Natural killer cell (primary cell): ENCODE measurements around the gene TTC39B. TPM values are rescaled to one million over a fixed set of nuclear protein-coding genes. Genes with fewer than 3 reads are reported as not detected.

Experiments
- ATAC-seq, 3 donors: fragments of 150-1000 bp in 2 of 3; fragments of 200-7000 bp in 1 of 3; cut with Tn5 transposase; 1 replicate in 1 of 3; 2 replicates in 2 of 3; pipeline ENCODE4 v1.10.0; 2021; ENCODE audit warnings: mild to moderate bottlenecking in 2 of 3, moderate library complexity in 2 of 3
- DNase-seq, 2 donors: peaks; one replicate each; pipeline versions ENCODE4 v3.0.0 to v3.0.0-alpha.2; 2013 to 2021; ENCODE audit warnings: mixed read lengths in 1 of 2
- H3K27ac ChIP-seq: one replicate; pipeline ENCODE4 v1.5.1; 2013; ENCODE audit warnings: mild to moderate bottlenecking, low read length
- H3K27me3 ChIP-seq: one replicate; pipeline ENCODE4 v1.6.1; 2013; ENCODE audit warnings: low read length; ENCODE audit not compliant: control insufficient read depth, insufficient read depth
- H3K36me3 ChIP-seq: one replicate; pipeline ENCODE4 v1.6.1; 2013; ENCODE audit warnings: low read length; ENCODE audit not compliant: control insufficient read depth, insufficient read depth
- H3K4me1 ChIP-seq: one replicate; pipeline ENCODE4 v1.6.1; 2013; ENCODE audit warnings: low read length; ENCODE audit not compliant: control insufficient read depth, insufficient read depth
- H3K4me3 ChIP-seq: one replicate; pipeline ENCODE4 v1.5.1; 2013; ENCODE audit warnings: low read length
- H3K9me3 ChIP-seq: one replicate; pipeline ENCODE4 v1.6.1; 2013; ENCODE audit warnings: low read length; ENCODE audit not compliant: control insufficient read depth, insufficient read depth
- H3K27ac Mint-ChIP-seq, 2 donors: one replicate each; pipeline ENCODE4 v1.8.0; 2022; ENCODE audit warnings: mild to moderate bottlenecking in 2 of 2, mixed read lengths in 2 of 2, moderate library complexity in 1 of 2
- H3K27me3 Mint-ChIP-seq, 2 donors: one replicate each; pipeline ENCODE4 v1.8.0; 2022; ENCODE audit warnings: low read depth in 2 of 2, mixed read lengths in 2 of 2
- H3K36me3 Mint-ChIP-seq: one replicate; pipeline ENCODE4 v1.8.0; 2022; ENCODE audit warnings: mixed read lengths
- H3K4me1 Mint-ChIP-seq, 2 donors: one replicate each; pipeline ENCODE4 v1.8.0; 2022; ENCODE audit warnings: mixed read lengths in 2 of 2
- H3K4me3 Mint-ChIP-seq: one replicate; pipeline ENCODE4 v1.8.0; 2022; ENCODE audit warnings: mild to moderate bottlenecking, moderate library complexity, mixed read lengths
- H3K9me3 Mint-ChIP-seq, 2 donors: one replicate each; pipeline ENCODE4 v1.8.0; 2022; ENCODE audit warnings: mixed read lengths in 2 of 2
- WGBS: methylation state at CpG from one replicate; pipeline ENCODE4 v1.1.7; 2013; ENCODE audit warnings: missing lambda C conversion rate; ENCODE audit not compliant: insufficient coverage; 5-methylcytosine and 5-hydroxymethylcytosine counted together
- intact Hi-C: fragments of 100-400 bp; cut with micrococcal nuclease; formaldehyde crosslinking; loops from one replicate; pipeline ENCODE4 v1.14.2; 2022
- total RNA-seq, 4 donors: library from RNA; stranded (reverse); fragments of 120-200 nt in 1 of 4; gene quantifications; one replicate each; pipeline versions ENCODE4 v1.2.3 to v1.2.4, GENCODE V29; 2013 to 2022
- TF ChIP-seq, protein P1 (sequence below): fragments of 200-600 bp; IDR thresholded peaks from one replicate; pipeline ENCODE4 v1.8.0; 2022; ENCODE audit warnings: antibody characterized with exemption

Gene TTC39B
- total RNA-seq, 3 donors from 2014 or later (not counting 1 experiment from before 2014, with no cell fraction given): 51.2 to 65.1 (median 54.2) TPM

- ATAC-seq (no peak), DNase-seq (no peak)
- intact Hi-C loops: loop anchor here (2.0 kb wide), 1 partner anchor 203 kb away; the partner anchor contains the start of gene PSIP1
- H3K27ac ChIP-seq: peak overlapping the region; percentile 64
- H3K27me3 ChIP-seq: no peaks in the 10 kb centered on the region
- 3% methylated on average over 12 of the region's 12 CpGs for WGBS
- H3K9me3 Mint-ChIP-seq: no peaks in the 10 kb centered on the region
- peaks cover 16% of the 10 kb centered on the region for H3K4me1 ChIP-seq
- peak overlapping the region; percentile 85 to 95 for H3K27ac Mint-ChIP-seq
- no peaks in the 10 kb centered on the region for H3K36me3 Mint-ChIP-seq
- H3K4me3 ChIP-seq: peak overlapping the region; percentile 98
- no peaks in the 10 kb centered on the region for H3K36me3 ChIP-seq
- no peaks in the 10 kb centered on the region for H3K27me3 Mint-ChIP-seq
- H3K4me3 Mint-ChIP-seq: peak overlapping the region; percentile 97
- H3K4me1 Mint-ChIP-seq: peaks cover 48 to 50% of the 10 kb centered on the region in 2 donors
- TF ChIP-seq, protein P1, sequence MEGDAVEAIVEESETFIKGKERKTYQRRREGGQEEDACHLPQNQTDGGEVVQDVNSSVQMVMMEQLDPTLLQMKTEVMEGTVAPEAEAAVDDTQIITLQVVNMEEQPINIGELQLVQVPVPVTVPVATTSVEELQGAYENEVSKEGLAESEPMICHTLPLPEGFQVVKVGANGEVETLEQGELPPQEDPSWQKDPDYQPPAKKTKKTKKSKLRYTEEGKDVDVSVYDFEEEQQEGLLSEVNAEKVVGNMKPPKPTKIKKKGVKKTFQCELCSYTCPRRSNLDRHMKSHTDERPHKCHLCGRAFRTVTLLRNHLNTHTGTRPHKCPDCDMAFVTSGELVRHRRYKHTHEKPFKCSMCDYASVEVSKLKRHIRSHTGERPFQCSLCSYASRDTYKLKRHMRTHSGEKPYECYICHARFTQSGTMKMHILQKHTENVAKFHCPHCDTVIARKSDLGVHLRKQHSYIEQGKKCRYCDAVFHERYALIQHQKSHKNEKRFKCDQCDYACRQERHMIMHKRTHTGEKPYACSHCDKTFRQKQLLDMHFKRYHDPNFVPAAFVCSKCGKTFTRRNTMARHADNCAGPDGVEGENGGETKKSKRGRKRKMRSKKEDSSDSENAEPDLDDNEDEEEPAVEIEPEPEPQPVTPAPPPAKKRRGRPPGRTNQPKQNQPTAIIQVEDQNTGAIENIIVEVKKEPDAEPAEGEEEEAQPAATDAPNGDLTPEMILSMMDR: no peak
- H3K9me3 ChIP-seq: no peaks in the 10 kb centered on the region
These were observed 466 bp upstream of the TTC39B start for GRCh38 chr9:15307523-15307841.

- H3K4me1 ChIP-seq: peaks cover 16% of the 10 kb centered on the region
- Mint-ChIP-seq H3K4me1 (peaks cover 50 to 53% of the 10 kb centered on the region in 2 donors), H3K27me3 (no peaks in the 10 kb centered on the region), H3K36me3 (no peaks in the 10 kb centered on the region), H3K9me3 (no peaks in the 10 kb centered on the region), H3K27ac (peak overlapping the region; percentile 85 to 95), H3K4me3 (peak overlapping the region; percentile 97)
- TF ChIP-seq, protein P1: no peak
- ATAC-seq (peak; percentile 21 to 44 (median 30)), DNase-seq (peak; percentile 40 to 75)
- H3K9me3 ChIP-seq: no peaks in the 10 kb centered on the region
- peak overlapping the region; percentile 98 for H3K4me3 ChIP-seq
- no peaks in the 10 kb centered on the region for H3K36me3 ChIP-seq
- no peaks in the 10 kb centered on the region for H3K27me3 ChIP-seq
- intact Hi-C loops: loop anchor here (1.0 to 2.0 kb wide), 2 partner anchors 10 to 205 kb away; partner anchors contain the start of gene PSIP1
- 5% methylated on average over 32 of the region's 32 CpGs for WGBS
- peak overlapping the region; percentile 79 for H3K27ac ChIP-seq
These were observed 804 bp downstream of the TTC39B start for GRCh38 chr9:15306068-15306756.

- Mint-ChIP-seq H3K4me3 (peak overlapping the region; percentile 97), H3K36me3 (no peaks in the 10 kb centered on the region), H3K9me3 (no peaks in the 10 kb centered on the region), H3K4me1 (peaks cover 52 to 55% of the 10 kb centered on the region in 2 donors), H3K27ac (peak overlapping the region; percentile 85 to 95), H3K27me3 (no peaks in the 10 kb centered on the region)
- no peaks in the 10 kb centered on the region for H3K27me3 ChIP-seq
- 36% methylated on average over 4 of the region's 4 CpGs for WGBS
- H3K4me3 ChIP-seq: peak overlapping the region; percentile 98
- DNase-seq (peak in 1 of 2 donors; percentile 30), ATAC-seq (no peak)
- intact Hi-C loops: no loop called here
- TF ChIP-seq, protein P1: no peak
- peak overlapping the region; percentile 79 for H3K27ac ChIP-seq
- H3K9me3 ChIP-seq: no peaks in the 10 kb centered on the region
- H3K36me3 ChIP-seq: no peaks in the 10 kb centered on the region
- H3K4me1 ChIP-seq: peaks cover 23% of the 10 kb centered on the region
These were observed 1.5 kb downstream of the TTC39B start for GRCh38 chr9:15305470-15305869.
